ENCODE data around the gene KIF21A.
"Not testable (repeated sequence)": the region's sequence is repeated elsewhere in the genome, so short reads cannot be mapped to it uniquely, and the experiment has no call there.

KIF21A gene

GRCh38 chr12:39483042-39483441 lies 40.1 kb upstream of the KIF21A start:
- no peaks in the 10 kb centered on the region for H3K36me3 ChIP-seq (replicated peaks; ENCODE audit: insufficient read depth, low read length)
- no peaks in the 10 kb centered on the region for H3K9me3 ChIP-seq (replicated peaks; ENCODE audit: insufficient read depth, low read length)
- no peaks in the 10 kb centered on the region for H3K9me2 ChIP-seq (replicated peaks; ENCODE audit: insufficient read depth, low read length)
- no peak for DNase-seq
- H3K9ac ChIP-seq (ENCODE audit: low read length) = no peak overlapping the region
- no peak overlapping the region for H3K27ac ChIP-seq (ENCODE audit: low read length)
- H3K79me2 ChIP-seq (ENCODE audit: low read length) = no peaks in the 10 kb centered on the region
- no peaks in the 10 kb centered on the region for H3K4me1 ChIP-seq (ENCODE audit: low read length)
- no peaks in the 10 kb centered on the region for H3F3A ChIP-seq (ENCODE audit: insufficient read depth, low read length)
- no peak overlapping the region for H3K4me3 ChIP-seq (ENCODE audit: low read length)
- no peak for TF ChIP-seq CTCF (IDR thresholded peaks at IDR 0.05; ENCODE audit: low read length)
- no peak for TF ChIP-seq EZH2phosphoT487 (IDR thresholded peaks at IDR 0.05; ENCODE audit: low read length)
- TF ChIP-seq EZH2 (optimal IDR thresholded peaks at IDR 0.05; ENCODE audit: low read depth, low read length) = no peak
- no peak overlapping the region for H2AFZ ChIP-seq (ENCODE audit: low read length)
- H4K20me1 ChIP-seq (ENCODE audit: insufficient read depth, low read length) = no peaks in the 10 kb centered on the region
- no peak overlapping the region for H3K4me2 ChIP-seq (ENCODE audit: low read depth, low read length)
- no peaks in the 10 kb centered on the region for H3K27me3 ChIP-seq (replicated peaks; ENCODE audit: insufficient read depth, low read length)

GRCh38 chr12:39476894-39477293 lies 34.0 kb upstream of the KIF21A start:
- H3K4me2 ChIP-seq (ENCODE audit: low read depth, low read length) = no peak overlapping the region
- no peak for TF ChIP-seq EZH2 (optimal IDR thresholded peaks at IDR 0.05; ENCODE audit: low read depth, low read length)
- TF ChIP-seq EZH2phosphoT487 (IDR thresholded peaks at IDR 0.05; ENCODE audit: low read length) = no peak
- no peak for TF ChIP-seq CTCF (IDR thresholded peaks at IDR 0.05; ENCODE audit: low read length)

GRCh38 chr12:39476121-39476520 lies 33.2 kb upstream of the KIF21A start:
- H4K20me1 ChIP-seq (ENCODE audit: insufficient read depth, low read length) = no peaks in the 10 kb centered on the region
- H3K4me3 ChIP-seq (ENCODE audit: low read length) = no peak overlapping the region
- H3K27me3 ChIP-seq (replicated peaks; ENCODE audit: insufficient read depth, low read length) = no peaks in the 10 kb centered on the region
- TF ChIP-seq CTCF (IDR thresholded peaks at IDR 0.05; ENCODE audit: low read length) = no peak
- no peak for TF ChIP-seq EZH2 (optimal IDR thresholded peaks at IDR 0.05; ENCODE audit: low read depth, low read length)
- no peak for TF ChIP-seq EZH2phosphoT487 (IDR thresholded peaks at IDR 0.05; ENCODE audit: low read length)
- H3K36me3 ChIP-seq (replicated peaks; ENCODE audit: insufficient read depth, low read length) = no peaks in the 10 kb centered on the region
- H3F3A ChIP-seq (ENCODE audit: insufficient read depth, low read length) = no peaks in the 10 kb centered on the region
- no peaks in the 10 kb centered on the region for H3K79me2 ChIP-seq (ENCODE audit: low read length)
- no peak for DNase-seq
- H3K9me2 ChIP-seq (replicated peaks; ENCODE audit: insufficient read depth, low read length) = no peaks in the 10 kb centered on the region
- no peak overlapping the region for H2AFZ ChIP-seq (ENCODE audit: low read length)
- no peaks in the 10 kb centered on the region for H3K4me1 ChIP-seq (ENCODE audit: low read length)
- H3K4me2 ChIP-seq (ENCODE audit: low read depth, low read length) = no peak overlapping the region
- H3K9me3 ChIP-seq (replicated peaks; ENCODE audit: insufficient read depth, low read length) = no peaks in the 10 kb centered on the region
- no peak overlapping the region for H3K9ac ChIP-seq (ENCODE audit: low read length)
- H3K27ac ChIP-seq (ENCODE audit: low read length) = no peak overlapping the region

More at GRCh38 chr12:39476894-39477293, 34.0 kb upstream of the KIF21A start:
- Histone ChIP-seq H4K20me1 (ENCODE audit: insufficient read depth, low read length) (no peaks in the 10 kb centered on the region), H3K27ac (ENCODE audit: low read length) (no peak overlapping the region), H3K9me3 (replicated peaks; ENCODE audit: insufficient read depth, low read length) (no peaks in the 10 kb centered on the region), H3K4me3 (ENCODE audit: low read length) (no peak overlapping the region), H3K9me2 (replicated peaks; ENCODE audit: insufficient read depth, low read length) (no peaks in the 10 kb centered on the region), H3K9ac (ENCODE audit: low read length) (no peak overlapping the region), H2AFZ (ENCODE audit: low read length) (no peak overlapping the region), H3F3A (ENCODE audit: insufficient read depth, low read length) (no peaks in the 10 kb centered on the region), H3K36me3 (replicated peaks; ENCODE audit: insufficient read depth, low read length) (no peaks in the 10 kb centered on the region), H3K4me1 (ENCODE audit: low read length) (no peaks in the 10 kb centered on the region), H3K27me3 (replicated peaks; ENCODE audit: insufficient read depth, low read length) (no peaks in the 10 kb centered on the region), H3K79me2 (ENCODE audit: low read length) (no peaks in the 10 kb centered on the region)
- no peak for DNase-seq

- H4K20me1 ChIP-seq (ENCODE audit: insufficient read depth, low read length); H3F3A ChIP-seq (ENCODE audit: insufficient read depth, low read length); H3K4me3 ChIP-seq (ENCODE audit: low read length); DNase-seq; H3K79me2 ChIP-seq (ENCODE audit: low read length); H3K9me3 ChIP-seq (replicated peaks; ENCODE audit: insufficient read depth, low read length); H3K27ac ChIP-seq (ENCODE audit: low read length); H3K27me3 ChIP-seq (replicated peaks; ENCODE audit: insufficient read depth, low read length); H3K9ac ChIP-seq (ENCODE audit: low read length); H3K9me2 ChIP-seq (replicated peaks; ENCODE audit: insufficient read depth, low read length); H2AFZ ChIP-seq (ENCODE audit: low read length); H3K4me2 ChIP-seq (ENCODE audit: low read depth, low read length); H3K4me1 ChIP-seq (ENCODE audit: low read length); H3K36me3 ChIP-seq (replicated peaks; ENCODE audit: insufficient read depth, low read length): not testable (repeated sequence)
Measured at GRCh38 chr12:39475136-39475535, 32.2 kb upstream of the KIF21A start.

Data from MM.1S (cell line).